ENCODE results near the gene PARVG. TPM values are rescaled to one million over a fixed set of nuclear protein-coding genes. Genes with fewer than 3 reads are reported as not detected.

Gene PARVG, protein sequence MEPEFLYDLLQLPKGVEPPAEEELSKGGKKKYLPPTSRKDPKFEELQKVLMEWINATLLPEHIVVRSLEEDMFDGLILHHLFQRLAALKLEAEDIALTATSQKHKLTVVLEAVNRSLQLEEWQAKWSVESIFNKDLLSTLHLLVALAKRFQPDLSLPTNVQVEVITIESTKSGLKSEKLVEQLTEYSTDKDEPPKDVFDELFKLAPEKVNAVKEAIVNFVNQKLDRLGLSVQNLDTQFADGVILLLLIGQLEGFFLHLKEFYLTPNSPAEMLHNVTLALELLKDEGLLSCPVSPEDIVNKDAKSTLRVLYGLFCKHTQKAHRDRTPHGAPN
- 1 to 10 TPM; 3.6 to 8.4 TPM for total RNA-seq
- long read RNA-seq, partial matches to known transcripts = 0 of 1 reads
- long read RNA-seq, other reads (novel, unspliced or antisense) = 1 of 1 reads

DNA sequence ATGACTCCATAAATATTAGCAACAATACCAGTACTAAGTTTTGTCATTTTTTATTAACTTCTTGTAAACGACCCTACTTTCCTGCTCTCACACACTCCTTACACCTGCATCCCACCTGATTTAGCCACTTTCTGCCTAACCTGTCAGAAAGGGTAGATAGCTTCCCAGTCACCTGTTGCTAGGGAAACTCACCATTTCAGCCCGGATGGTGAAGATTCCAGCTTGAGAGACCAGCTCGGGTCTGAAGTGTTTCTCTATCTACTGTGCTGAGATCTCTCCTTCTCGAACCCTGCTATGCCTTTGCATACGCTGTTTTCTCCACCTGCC, at the start of gene PARVG:
TSS of gene PARVG (plus strand) at position 220 of the 327 bp plus-strand sequence. CDS start 2,405 bp downstream, outside the sequence.
- ATAC-seq = no peak
- intact Hi-C loops (cut with DNase I, micrococcal nuclease) = no loop called here

DNA sequence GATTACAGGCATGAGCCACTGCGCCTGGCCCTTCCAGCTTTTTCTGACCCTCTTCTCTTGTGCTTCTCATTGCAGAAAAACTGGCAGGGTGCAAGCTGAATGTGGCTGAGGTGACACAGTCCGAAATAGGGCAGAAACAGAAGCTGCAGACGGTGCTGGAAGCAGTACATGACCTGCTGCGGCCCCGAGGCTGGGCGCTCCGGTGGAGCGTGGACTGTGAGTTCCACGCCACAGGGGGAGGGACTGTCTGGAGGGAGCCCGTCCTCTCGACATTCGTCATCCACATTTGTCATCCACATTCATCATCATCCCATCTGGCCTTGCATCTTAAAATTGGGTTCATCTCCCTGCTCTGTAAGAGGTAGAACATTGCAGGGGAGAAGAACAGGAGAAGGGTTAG, 49.3 kb upstream of the PARVG start:
- ATAC-seq (no peak), DNase-seq (peak in 1 of 2 donors; percentile 2)
- intact Hi-C loops (cut with DNase I, micrococcal nuclease) = no loop called here

More for the DNA sequence above, at the start of gene PARVG:
- no peak for DNase-seq

DNA sequence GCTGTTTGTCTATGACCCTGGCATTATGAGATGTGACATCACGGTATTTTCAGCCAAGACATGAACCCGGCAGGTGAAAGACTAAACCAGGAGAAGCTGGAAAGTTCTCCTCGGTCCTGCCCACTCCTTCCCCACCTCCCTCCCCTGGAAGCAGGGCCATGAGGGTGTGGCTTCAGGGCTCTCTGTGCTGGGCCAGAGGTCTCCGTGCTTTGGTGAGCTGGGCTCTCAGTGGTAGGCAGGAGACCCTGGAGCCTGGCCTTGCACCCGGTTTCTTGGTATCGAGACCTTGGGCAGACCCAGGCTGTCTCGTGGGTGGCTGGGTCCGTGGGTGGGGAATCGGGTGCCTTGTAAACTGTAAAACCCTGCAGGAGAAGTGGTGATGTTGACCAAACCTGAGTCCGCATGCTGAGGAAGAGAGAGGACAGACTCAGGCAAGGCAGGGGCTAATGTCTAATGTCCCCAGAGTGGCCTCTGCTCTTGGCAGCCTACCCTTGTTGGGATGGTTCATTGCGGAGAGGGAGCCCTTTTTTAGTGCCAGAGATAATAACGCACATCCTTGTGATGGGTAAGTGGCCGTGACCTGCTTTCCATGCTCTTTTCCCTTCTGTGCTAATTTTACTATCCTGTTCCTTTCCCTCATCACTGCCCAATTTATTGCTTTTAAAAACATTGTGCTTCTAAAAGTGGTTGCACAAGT, 48.6 kb upstream of the PARVG start:
- intact Hi-C loops (cut with DNase I, micrococcal nuclease) = no loop called here
- peak in 1 of 2 donors; percentile 4 for DNase-seq

DNA sequence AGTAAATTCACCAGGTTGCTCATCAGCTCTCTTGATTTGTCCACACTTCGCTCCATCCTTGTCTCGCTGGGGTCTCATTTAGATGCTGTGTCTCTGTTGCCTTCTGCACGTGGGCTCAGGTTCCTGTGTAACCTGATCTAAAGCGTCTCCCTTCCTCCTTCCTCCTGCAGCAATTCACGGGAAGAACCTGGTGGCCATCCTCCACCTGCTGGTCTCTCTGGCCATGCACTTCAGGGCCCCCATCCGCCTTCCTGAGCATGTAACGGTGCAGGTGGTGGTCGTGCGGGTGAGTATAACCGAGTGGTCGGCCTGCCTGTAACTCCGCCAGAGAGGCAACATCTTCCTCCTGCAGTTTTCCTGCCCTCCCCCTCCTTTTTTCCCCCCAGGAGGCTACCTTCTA, 48.0 kb upstream of the PARVG start:
- peak in 1 of 2 donors; percentile 2 for DNase-seq
- intact Hi-C loops (cut with DNase I, micrococcal nuclease) = no loop called here
- ATAC-seq = no peak

More for the DNA sequence above, 48.6 kb upstream of the PARVG start:
- ATAC-seq = no peak

DNA sequence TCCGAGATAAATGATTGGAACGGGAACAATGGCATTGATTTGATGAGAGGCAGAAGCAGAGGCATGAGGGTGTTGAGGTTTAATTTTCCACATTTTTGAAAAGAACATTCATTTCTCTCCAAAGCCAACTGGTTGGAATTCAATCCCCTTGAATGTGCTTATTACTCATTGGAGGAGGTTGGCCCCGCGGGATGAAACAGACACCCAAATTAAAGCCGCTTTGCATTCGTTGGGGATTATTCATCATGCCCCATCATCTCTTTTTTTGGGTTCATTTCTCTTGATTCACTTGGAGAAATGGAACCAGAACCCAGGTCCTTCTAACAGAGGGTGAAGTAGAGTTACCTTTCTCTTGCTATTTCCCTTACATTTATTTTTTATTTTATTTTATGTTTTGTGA, 47.6 kb upstream of the PARVG start:
- DNase-seq (no peak), ATAC-seq (no peak)
- intact Hi-C loops (cut with DNase I, micrococcal nuclease) = no loop called here

DNA sequence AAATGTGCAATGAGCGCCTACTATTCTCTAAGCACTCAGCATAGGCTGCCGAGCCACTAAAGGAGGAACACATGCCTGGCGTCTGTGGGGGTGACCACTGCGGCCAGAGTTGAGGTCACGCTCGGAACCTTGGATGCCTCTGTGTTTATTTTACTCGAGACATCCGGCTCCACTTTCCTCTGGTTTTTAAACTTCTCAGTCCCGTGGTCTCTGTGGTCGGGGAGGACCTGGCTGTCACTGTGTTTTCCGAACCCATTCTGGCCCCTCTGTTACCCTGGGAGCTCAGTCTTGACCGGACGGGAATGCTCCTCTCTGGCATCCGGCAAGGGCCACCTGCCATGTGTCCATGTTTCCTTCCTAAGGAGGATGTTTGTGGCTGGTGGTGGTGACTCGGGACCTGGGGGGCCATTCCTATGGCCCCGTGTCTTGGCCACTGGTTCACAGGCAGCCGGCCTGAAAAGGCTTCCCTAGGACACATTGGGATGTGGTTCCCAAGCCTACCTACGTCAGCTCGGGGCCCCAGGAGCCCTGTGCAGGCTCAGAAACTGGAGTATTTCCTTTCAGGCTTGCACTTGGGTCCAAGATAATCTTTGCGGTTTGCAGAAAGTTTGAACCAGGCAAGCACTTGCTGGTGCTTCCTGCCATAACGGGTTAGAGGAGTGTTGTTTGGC, 46.7 kb upstream of the PARVG start:
- DNase-seq (peak in 1 of 2 donors; percentile 25), ATAC-seq (no peak)
- intact Hi-C loops (cut with DNase I, micrococcal nuclease) = no loop called here

DNA sequence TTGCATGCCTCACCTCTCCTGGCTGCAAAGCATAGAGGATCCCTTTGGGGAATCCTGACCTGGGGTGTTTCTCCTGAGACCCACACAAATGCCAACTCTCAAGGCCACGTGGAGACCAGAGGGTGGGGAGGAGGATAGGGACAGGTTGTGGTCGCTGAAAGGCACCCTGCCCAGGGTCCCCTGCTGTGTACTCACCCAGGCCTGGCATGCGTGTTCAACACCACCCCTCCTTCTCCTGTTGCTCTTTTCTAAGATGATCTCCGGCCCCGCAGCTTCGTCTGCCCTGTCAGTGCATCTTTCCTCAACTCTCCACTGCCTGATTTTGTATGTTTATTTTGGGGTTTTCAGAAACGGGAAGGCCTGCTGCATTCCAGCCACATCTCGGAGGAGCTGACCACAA, 44.6 kb upstream of the PARVG start:
- intact Hi-C loops (cut with DNase I, micrococcal nuclease) = no loop called here
- DNase-seq (peak in 1 of 2 donors; percentile 5), ATAC-seq (no peak)

DNA sequence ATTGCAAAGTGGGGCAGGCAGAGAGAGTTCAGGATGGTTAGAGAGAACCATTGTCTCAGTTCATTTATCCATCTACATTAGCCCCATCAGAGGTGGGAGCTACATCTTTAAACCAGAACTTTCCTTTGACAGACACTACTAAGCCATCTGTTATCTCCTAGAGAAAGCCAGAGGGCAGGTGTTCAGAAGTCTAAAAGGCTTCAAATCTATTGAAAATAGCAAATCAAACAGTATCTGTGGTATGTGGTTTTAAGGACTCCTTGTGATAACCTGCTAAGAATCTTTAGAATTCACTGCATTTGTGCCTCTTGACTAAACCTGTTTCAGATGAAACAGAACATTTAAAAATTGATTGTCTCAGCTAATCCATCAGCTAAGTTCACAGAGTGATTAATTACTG, 43.9 kb upstream of the PARVG start:
- intact Hi-C loops (cut with DNase I, micrococcal nuclease) = no loop called here
- ATAC-seq (no peak), DNase-seq (no peak)

DNA sequence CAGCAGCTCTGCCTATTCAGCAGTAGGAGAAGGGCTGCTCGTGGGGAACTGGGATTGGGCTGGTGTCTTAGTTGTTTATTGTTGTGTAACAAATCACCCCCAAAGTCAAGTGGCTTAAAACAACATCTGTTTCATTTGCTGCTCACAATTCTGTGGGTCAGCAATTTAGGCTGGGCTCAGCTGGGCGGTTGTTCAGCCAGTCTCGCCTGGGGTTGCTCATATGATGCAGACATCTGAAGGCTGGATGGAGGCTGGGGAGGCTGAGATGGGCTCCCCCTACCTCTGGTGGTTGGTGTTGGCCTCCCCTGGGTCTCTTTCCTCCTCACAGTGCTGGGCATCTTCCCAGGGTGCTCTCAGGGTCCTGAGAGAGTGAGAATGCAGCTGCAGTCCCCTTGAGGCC, 43.3 kb upstream of the PARVG start:
- intact Hi-C loops (cut with DNase I, micrococcal nuclease) = no loop called here
- peak in 1 of 2 donors; percentile 6 for DNase-seq
- no peak for ATAC-seq

DNA sequence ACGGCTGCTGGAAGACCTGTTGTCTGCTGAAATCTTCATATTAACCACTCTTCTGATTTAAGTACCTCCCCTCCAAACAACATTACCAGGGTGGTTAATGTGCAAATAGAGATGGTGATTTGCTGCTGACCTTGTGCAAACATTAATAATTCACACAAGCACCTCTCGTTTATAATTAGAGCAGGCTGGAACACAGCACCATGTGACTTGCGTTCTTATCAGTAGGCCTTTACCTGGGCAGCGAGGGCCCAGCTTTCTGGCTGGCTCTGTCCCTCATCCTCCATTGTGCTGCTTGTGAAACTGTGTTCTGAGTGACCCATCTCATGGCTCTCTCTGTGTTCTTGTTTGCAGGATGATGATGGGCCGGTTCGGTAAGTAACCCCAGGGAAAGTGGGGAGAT, 41.0 kb upstream of the PARVG start:
- ATAC-seq (no peak), DNase-seq (no peak)
- intact Hi-C loops (cut with DNase I, micrococcal nuclease) = no loop called here

DNA sequence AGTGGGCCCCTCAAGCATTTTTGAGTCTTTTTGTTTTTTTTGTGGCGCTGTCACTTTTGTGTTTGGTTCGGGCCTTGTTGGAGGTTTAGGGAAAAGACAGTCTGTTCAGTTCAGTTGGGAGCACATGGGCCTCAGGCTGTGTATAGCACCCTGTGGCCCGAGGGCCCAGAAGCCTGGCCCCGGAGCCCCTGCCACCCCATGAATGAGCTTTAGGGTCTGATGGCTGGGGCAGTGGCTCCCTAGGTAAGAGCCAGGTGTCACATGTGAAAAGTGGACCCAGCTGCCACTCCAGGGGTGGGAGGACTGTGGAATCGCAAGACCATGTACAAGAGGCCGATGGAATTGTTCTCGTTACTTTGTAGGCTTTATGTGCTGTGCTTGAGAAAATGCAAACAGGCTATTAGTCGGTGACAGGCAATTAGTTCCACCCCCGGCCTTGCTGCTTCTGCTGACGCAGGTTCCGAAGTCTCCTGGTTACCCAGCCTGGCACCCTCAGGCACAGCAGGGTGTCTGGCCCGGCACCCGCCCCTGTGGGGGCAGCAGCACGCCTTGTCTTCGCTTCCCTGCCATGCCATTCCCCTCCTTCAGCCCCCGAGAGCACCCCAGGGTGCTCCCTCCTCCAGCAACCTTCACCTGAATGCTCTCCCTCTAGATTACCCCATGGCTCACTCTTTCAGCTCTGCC, 38.2 kb upstream of the PARVG start:
- ATAC-seq (no peak), DNase-seq (peak in 1 of 2 donors; percentile 57)
- intact Hi-C loops (cut with DNase I, micrococcal nuclease) = no loop called here

DNA sequence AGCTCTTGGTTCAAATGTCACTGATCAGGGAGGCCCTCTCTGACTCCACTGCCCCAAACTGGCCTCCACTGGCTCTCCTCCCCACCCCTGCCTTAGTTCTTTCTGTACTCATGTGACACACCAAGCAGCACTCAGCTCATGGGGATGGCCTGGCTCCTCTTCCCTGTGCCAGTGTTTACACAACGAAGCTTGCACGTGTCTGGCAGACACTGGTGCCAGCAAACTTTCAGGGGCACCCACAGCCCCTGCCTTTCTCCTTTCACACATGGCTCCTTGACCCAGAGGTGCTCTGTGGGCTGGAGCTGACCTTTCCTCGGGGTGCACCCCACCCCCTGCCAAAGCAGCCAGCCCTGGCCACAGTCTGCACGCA, 37.6 kb upstream of the PARVG start:
- DNase-seq = peak in 1 of 2 donors; percentile 55
- intact Hi-C loops (cut with DNase I, micrococcal nuclease) = no loop called here

DNA sequence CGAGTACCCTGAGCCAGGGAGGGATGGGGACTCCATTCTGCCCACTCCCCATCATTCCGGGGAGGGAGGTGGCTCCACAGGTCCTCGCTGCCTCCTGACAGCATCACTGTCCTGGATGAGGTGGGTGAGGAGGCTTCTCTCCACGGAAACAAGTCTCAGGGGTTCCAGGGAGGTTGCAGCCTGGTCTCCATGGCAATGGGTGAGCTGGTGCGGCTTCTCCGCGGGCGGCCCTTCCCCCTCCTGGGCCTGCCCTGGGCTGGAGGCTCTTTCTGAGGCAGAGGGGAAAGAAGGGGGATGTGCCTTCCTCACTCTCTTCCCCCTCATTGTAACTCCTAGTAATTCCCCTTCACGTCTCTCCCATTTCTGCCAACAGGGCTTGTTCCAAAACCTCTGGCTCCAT, 37.1 kb upstream of the PARVG start:
- intact Hi-C loops (cut with DNase I, micrococcal nuclease) = no loop called here
- ATAC-seq (no peak), DNase-seq (no peak)

More for the DNA sequence above, 37.6 kb upstream of the PARVG start:
- ATAC-seq = no peak

DNA sequence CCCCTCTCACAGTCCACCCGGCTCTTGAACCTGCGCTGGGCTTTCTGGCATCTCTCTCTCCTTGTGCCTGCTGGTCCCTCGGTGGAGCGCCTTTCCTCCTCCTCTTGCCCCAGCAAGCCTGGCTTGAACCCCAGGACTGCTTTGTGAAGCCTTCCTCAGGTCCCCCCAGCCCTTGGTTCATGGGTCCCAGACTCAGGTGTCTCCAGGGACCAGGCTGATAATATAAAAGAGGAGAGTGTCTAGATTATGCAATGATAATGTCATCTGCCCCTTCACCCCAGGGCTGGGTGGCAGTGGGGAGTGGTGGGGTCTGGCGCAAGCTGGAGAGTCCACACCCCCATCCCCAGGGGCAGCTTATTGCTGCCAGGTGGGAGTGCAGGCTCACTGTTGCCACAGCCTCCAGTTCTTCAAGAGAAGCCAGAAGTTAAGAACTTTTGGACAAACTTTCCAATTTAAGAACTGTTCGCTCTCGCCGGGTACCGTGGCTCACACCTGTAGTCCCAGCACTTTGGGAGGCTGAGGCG, 36.6 kb upstream of the PARVG start:
- no peak for DNase-seq
- no peak for ATAC-seq
- intact Hi-C loops (cut with DNase I, micrococcal nuclease) = no loop called here

DNA sequence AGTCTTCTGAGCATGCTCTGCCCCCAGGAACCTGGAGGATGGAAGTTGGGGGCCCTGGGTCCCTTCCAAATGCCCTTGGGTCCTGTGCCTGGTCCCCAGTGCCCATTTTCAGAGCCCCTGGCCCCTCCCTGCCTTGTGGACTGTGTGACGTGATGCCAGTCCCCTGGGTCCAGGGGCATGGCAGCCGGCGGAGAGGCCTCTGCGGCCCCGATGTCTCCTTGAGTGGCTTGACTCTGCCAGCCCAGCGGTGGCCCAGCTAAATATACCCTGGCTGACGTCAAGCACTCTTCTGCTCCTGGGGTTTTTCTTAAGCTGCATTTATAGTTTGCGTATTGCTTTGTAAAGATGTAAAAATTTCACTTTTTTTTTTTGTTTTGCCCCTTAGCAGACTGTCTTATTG, 35.2 kb upstream of the PARVG start:
- intact Hi-C loops (cut with DNase I, micrococcal nuclease) = no loop called here
- DNase-seq (no peak), ATAC-seq (no peak)

DNA sequence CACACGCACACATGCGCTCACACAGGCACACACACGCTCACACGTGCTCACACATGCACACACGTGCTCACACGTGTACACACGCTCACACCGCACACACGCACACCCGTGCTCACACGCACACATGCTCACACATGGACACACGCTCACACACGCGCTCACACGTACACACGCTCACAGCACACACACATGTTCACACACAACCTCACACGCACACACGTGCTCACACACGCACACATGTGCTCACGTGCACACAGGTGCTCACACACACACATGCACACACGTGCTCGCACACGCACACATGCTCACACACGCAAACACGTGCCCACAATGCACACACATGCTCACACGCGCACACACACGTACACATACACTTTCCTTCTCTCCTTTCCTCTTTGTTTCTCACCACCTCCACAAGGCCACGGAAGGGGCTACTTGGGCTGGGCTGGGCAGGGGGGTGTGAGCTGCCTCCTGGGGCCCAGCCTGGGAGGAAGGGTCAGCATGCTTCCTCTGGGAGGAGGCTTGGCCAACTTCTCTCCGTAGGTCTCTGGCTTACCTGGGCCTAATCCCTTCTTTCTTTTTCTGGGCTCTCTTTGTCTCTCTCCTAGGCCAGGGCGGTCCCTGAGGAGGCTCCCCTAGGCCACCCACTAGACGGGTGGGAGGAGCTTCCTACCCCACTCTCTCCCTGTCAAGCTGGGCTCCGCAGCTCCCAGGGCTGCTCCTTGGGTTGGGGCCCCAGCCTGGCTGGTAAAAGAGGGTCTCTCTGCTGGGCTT, 34.5 kb upstream of the PARVG start:
- no peak for DNase-seq
- intact Hi-C loops (cut with DNase I, micrococcal nuclease) = no loop called here
- no peak for ATAC-seq

DNA sequence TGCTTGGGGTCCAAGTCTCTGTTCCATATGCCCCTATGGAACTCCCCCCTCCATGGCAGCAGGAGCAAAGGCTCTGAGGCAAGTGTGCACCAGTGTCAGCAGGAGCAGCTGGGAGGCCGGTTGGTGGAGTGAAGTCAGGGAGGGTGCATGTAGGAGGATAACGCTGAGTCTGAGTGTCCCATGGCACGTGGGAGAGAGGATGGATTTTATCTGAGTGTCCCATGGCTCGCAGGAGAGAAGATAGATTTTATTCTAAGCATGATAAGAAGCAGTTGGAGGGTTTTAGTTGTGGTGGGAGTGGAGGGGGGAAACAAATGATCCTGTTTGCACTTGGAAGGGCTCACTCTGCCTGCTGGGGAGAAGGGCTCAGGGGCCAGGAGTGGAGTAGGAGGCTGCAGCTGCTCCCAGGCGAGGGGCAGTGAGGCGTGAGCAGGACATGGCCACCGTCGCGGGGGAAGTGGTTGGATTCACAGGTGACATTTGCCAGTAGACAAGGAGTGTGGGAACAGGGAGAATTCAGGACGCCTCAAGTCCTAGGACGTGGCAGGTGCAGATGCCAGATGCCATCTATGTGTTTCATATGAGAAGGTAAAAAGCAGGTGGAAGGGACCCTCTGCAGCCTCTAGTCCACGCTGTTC, 33.6 kb upstream of the PARVG start:
- ATAC-seq (no peak), DNase-seq (no peak)
- intact Hi-C loops (cut with DNase I, micrococcal nuclease) = no loop called here
